MCF 10A (cell line): Measurements from ENCODE around the gene DDR1. TPM values are rescaled to one million over a fixed set of nuclear protein-coding genes. Genes with fewer than 3 reads are reported as not detected.

ENCODE experiments used
- BruUV-seq: library from RNA; stranded (reverse); fragments of 400-500 nt; replicated peaks from 2 replicates; lab custom pipeline; 2021; lab: Mats Ljungman, UMichigan
- CTCF ChIA-PET: fragments of 300-600 bp; sonication (Branson Sonifier 250); formaldehyde crosslinking; extraction: SDS; loops from one replicate; lab custom pipeline; 2021; ENCODE audit warnings: antibody characterized with exemption, inconsistent platforms; lab: Yijun Ruan, JAX
- POLR2A ChIA-PET: fragments of 300-600, 350-650 bp; sonication (Branson Sonifier 250); formaldehyde crosslinking; extraction: SDS; loops from one replicate; lab custom pipeline; 2020; ENCODE audit warnings: antibody characterized with exemption, inconsistent platforms; lab: Yijun Ruan, JAX
- DNase-seq: peaks from one replicate; pipeline ENCODE4 v3.0.0-alpha.2; 2018; ENCODE audit not compliant: unreplicated experiment
- H3K27ac Mint-ChIP-seq: one replicate; pipeline ENCODE4 v1.8.0; 2022; ENCODE audit warnings: mild to moderate bottlenecking, low read depth, mixed read lengths; ENCODE audit not compliant: unreplicated experiment
- H3K27me3 Mint-ChIP-seq: one replicate; pipeline ENCODE4 v1.8.0; 2022; ENCODE audit warnings: mixed read lengths; ENCODE audit not compliant: insufficient read depth, unreplicated experiment
- H3K36me3 Mint-ChIP-seq: one replicate; pipeline ENCODE4 v1.8.0; 2022; ENCODE audit warnings: mild to moderate bottlenecking, moderate library complexity, mixed read lengths; ENCODE audit not compliant: insufficient read depth, unreplicated experiment
- H3K4me1 Mint-ChIP-seq: one replicate; pipeline ENCODE4 v1.8.0; 2022; ENCODE audit warnings: mixed read lengths; ENCODE audit not compliant: insufficient read depth, unreplicated experiment
- H3K4me3 Mint-ChIP-seq: one replicate; pipeline ENCODE4 v1.8.0; 2022; ENCODE audit warnings: mild to moderate bottlenecking, moderate library complexity, mixed read lengths; ENCODE audit not compliant: unreplicated experiment
- H3K9me3 Mint-ChIP-seq: one replicate; pipeline ENCODE4 v1.8.0; 2022; ENCODE audit warnings: mixed read lengths; ENCODE audit not compliant: unreplicated experiment
- intact Hi-C: fragments of 100-400 bp; cut with micrococcal nuclease; formaldehyde crosslinking; loops from 2 replicates; pipeline ENCODE4 v1.14.1; 2022
- total RNA-seq: library from RNA; stranded (reverse); gene quantifications from 2 replicates; pipeline ENCODE4 v1.2.3, GENCODE V29; 2022
- TF ChIP-seq, protein P1 (sequence below): fragments of 200-600 bp; IDR thresholded peaks from one replicate; pipeline ENCODE4 v1.8.0; 2022; ENCODE audit warnings: antibody characterized with exemption, mild to moderate bottlenecking; ENCODE audit not compliant: unreplicated experiment

Gene DDR1
- total RNA-seq, 1 experiment from 2014 or later = 66.0 TPM

DNA sequence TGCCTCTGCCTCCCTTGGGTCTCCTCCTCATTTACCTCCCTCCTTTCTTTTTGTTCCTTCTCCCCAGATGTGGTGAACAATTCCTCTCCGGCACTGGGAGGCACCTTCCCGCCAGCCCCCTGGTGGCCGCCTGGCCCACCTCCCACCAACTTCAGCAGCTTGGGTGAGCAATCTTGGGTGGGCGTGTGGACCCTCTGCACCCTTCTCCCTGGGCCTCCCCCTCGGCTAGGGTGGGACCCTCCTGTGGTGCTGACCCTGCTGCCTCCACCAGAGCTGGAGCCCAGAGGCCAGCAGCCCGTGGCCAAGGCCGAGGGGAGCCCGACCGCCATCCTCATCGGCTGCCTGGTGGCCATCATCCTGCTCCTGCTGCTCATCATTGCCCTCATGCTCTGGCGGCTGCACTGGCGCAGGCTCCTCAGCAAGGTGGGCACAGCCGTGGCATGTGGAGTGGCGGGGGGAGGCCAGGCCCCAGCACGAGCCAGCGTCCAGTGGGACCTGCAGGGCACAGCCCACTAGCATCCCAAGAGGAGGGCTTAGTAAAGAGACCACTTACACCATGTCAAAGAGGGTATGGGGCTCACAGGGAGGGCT is 8.8 kb downstream of the DDR1 start:
- no peak for DNase-seq
- intact Hi-C loops = no loop called here
- Mint-ChIP-seq H3K27ac (no peak overlapping the region), H3K4me3 (no peak overlapping the region), H3K27me3 (no peaks in the 10 kb centered on the region), H3K4me1 (peaks cover 25% of the 10 kb centered on the region), H3K36me3 (peaks cover 87% of the 10 kb centered on the region), H3K9me3 (no peaks in the 10 kb centered on the region)
- POLR2A ChIA-PET = interaction anchor here (0.6 kb wide), 1 partner anchor 170 kb away, joined by 4 read pairs; no protein-coding TSS in a partner anchor
- CTCF ChIA-PET = interaction anchor here (1.0 kb wide), 1 partner anchor 194 kb away, joined by 3 read pairs; no protein-coding TSS in a partner anchor
- BruUV-seq = no TSS peak
- TF ChIP-seq, protein P1, sequence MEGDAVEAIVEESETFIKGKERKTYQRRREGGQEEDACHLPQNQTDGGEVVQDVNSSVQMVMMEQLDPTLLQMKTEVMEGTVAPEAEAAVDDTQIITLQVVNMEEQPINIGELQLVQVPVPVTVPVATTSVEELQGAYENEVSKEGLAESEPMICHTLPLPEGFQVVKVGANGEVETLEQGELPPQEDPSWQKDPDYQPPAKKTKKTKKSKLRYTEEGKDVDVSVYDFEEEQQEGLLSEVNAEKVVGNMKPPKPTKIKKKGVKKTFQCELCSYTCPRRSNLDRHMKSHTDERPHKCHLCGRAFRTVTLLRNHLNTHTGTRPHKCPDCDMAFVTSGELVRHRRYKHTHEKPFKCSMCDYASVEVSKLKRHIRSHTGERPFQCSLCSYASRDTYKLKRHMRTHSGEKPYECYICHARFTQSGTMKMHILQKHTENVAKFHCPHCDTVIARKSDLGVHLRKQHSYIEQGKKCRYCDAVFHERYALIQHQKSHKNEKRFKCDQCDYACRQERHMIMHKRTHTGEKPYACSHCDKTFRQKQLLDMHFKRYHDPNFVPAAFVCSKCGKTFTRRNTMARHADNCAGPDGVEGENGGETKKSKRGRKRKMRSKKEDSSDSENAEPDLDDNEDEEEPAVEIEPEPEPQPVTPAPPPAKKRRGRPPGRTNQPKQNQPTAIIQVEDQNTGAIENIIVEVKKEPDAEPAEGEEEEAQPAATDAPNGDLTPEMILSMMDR = no peak

DNA sequence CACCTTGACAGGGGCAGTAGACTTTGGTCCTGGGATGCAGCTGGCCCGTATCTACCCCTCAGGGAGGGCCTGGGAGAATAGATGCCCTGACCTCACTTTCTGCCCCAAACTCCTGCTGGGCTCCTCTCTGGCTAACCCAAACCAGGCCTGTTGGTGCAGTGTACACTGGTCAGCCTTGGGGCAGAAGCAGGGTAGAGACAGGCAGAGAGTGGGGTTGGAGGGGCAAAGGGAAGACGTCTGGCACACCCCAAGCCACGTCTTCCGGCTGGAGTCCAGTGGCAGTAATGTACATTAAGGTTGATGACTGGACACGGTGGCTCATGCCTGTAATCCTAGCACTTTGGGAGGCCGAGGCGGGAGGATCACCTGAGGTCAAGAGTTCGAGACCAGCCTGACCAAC is 9.3 kb downstream of the DDR1 start:
- Mint-ChIP-seq H3K9me3 (no peaks in the 10 kb centered on the region), H3K36me3 (peaks cover 87% of the 10 kb centered on the region)

DNA sequence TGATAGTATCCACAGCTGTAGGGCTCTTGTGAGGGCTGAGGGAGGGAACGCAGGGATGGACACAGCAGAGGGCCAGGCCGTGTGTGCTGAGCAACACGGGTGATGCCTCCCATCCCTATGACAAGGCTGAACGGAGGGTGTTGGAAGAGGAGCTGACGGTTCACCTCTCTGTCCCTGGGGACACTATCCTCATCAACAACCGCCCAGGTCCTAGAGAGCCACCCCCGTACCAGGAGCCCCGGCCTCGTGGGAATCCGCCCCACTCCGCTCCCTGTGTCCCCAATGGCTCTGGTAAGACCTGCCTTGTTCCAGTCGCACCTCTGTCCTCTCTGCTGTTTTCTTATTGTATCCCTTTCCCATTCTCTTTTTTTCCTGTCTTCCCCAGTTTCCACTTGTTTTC is 10.1 kb downstream of the DDR1 start:
- Mint-ChIP-seq H3K27me3 (no peaks in the 10 kb centered on the region), H3K9me3 (no peaks in the 10 kb centered on the region), H3K4me3 (no peak overlapping the region), H3K4me1 (peaks cover 19% of the 10 kb centered on the region), H3K36me3 (peaks cover 82% of the 10 kb centered on the region), H3K27ac (peak overlapping the region; percentile 37)
- no peak for DNase-seq
- ChIA-PET CTCF (interaction anchor here (0.6 kb wide), 1 partner anchor 12 kb away, joined by 7 read pairs; no protein-coding TSS in a partner anchor), POLR2A (interaction anchor here (1.1 kb wide), 1 partner anchor 20 kb away, joined by 6 read pairs; the partner anchor contains the start of gene VARS2)
- TF ChIP-seq, protein P1 = no peak
- BruUV-seq = no TSS peak
- intact Hi-C loops = no loop called here

More for the DNA sequence above, 9.3 kb downstream of the DDR1 start:
- peaks cover 19% of the 10 kb centered on the region for H3K4me1 Mint-ChIP-seq
- no peak for DNase-seq
- intact Hi-C loops = no loop called here
- H3K27me3 Mint-ChIP-seq = no peaks in the 10 kb centered on the region
- H3K4me3 Mint-ChIP-seq = no peak overlapping the region
- no peak overlapping the region for H3K27ac Mint-ChIP-seq
- POLR2A ChIA-PET = interaction anchor here (0.6 to 1.1 kb wide), 2 partner anchors 21 to 171 kb away, joined by 4 to 6 read pairs; partner anchors contain the start of gene VARS2
- CTCF ChIA-PET = no interaction called here
- BruUV-seq = no TSS peak
- TF ChIP-seq, protein P1 = no peak

DNA sequence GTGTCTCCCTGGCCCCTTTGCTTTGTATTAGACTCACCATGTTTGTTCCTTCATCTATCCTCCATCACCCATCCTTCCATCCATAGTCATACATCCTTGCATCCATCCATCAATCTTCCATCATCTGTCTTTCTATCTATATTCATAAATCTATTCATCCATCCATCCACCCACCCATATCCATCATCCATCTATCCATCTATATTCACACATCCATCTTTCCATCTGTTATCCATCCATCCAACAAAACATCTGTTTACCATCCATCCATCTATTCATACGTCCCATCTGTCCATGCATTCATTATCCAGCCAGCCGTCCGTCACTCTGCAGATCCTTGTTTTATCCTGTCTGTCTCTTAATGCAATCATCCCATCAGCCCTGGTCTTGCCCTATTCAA is 10.6 kb downstream of the DDR1 start:
- TF ChIP-seq, protein P1 = no peak
- intact Hi-C loops = no loop called here
- peaks cover 77% of the 10 kb centered on the region for H3K36me3 Mint-ChIP-seq
- ChIA-PET POLR2A (interaction anchor here (1.8 kb wide), 2 partner anchors 8 to 11 kb away, joined by 6 read pairs; partner anchors contain the start of gene DDR1), CTCF (interaction anchor here (1.8 kb wide), 1 partner anchor 175 kb away, joined by 8 read pairs; no protein-coding TSS in a partner anchor)
- H3K27ac Mint-ChIP-seq = peak overlapping the region; percentile 37
- H3K4me3 Mint-ChIP-seq = no peak overlapping the region
- H3K27me3 Mint-ChIP-seq = no peaks in the 10 kb centered on the region
- peaks cover 13% of the 10 kb centered on the region for H3K4me1 Mint-ChIP-seq
- no TSS peak for BruUV-seq
- H3K9me3 Mint-ChIP-seq = no peaks in the 10 kb centered on the region
- no peak for DNase-seq
